Loucy (cell line): ENCODE measurements around the gene KIF3B.
"Not testable (repeated sequence)": the region's sequence is repeated elsewhere in the genome, so short reads cannot be mapped to it uniquely, and the experiment has no call there.

Experiments
- H2AFZ ChIP-seq: fragments of 200-600 bp; sonication (generic); 2 replicates; pipeline ENCODE4 v1.6.0; 2016; ENCODE audit warnings: antibody characterized with exemption, mild to moderate bottlenecking, low read length, moderate library complexity
- H3F3A ChIP-seq: fragments of 200-600 bp; 2 replicates; pipeline ENCODE4 v1.6.0; 2016; ENCODE audit warnings: antibody characterized with exemption, low read depth, mild to moderate bottlenecking
- H3K27me3 ChIP-seq: fragments of 200-600 bp; sonication (generic); 2 replicates; pipeline ENCODE4 v1.6.1; 2014; ENCODE audit warnings: low read length, mild to moderate bottlenecking; ENCODE audit not compliant: insufficient read depth, poor library complexity, severe bottlenecking
- H3K36me3 ChIP-seq: fragments of 200-600 bp; sonication (generic); 2 replicates; pipeline ENCODE4 v1.6.1; 2016; ENCODE audit warnings: low read length; ENCODE audit not compliant: insufficient read depth
- H3K4me1 ChIP-seq: fragments of 200-600 bp; sonication (generic); 2 replicates; pipeline ENCODE4 v1.5.1; 2014; ENCODE audit warnings: low read length, mild to moderate bottlenecking; ENCODE audit not compliant: insufficient read depth, poor library complexity, severe bottlenecking
- H3K4me2 ChIP-seq: fragments of 200-600 bp; sonication (generic); 2 replicates; pipeline ENCODE4 v1.6.0; 2014; ENCODE audit warnings: antibody characterized with exemption, low read length, low read depth, mild to moderate bottlenecking; ENCODE audit not compliant: poor library complexity, severe bottlenecking
- H3K4me3 ChIP-seq: fragments of 200-600 bp; sonication (generic); 2 replicates; pipeline ENCODE4 v1.5.1; 2014; ENCODE audit warnings: low read length, mild to moderate bottlenecking, mixed read lengths; ENCODE audit not compliant: poor library complexity, severe bottlenecking
- H3K79me2 ChIP-seq: fragments of 200-600 bp; sonication (generic); 2 replicates; pipeline ENCODE4 v1.6.1; 2014; ENCODE audit warnings: low read length; ENCODE audit not compliant: insufficient read depth
- H3K9ac ChIP-seq: fragments of 200-600 bp; sonication (generic); 2 replicates; pipeline ENCODE4 v1.6.0; 2014; ENCODE audit warnings: mild to moderate bottlenecking, low read depth, low read length, moderate library complexity; ENCODE audit not compliant: poor library complexity, severe bottlenecking
- H3K9me2 ChIP-seq: fragments of 200-600 bp; sonication (generic); replicated peaks from 2 replicates; pipeline ENCODE4 v1.6.1; 2016; ENCODE audit warnings: low read depth, low read length, mixed read lengths
- H3K9me3 ChIP-seq: fragments of 200-600 bp; sonication (generic); 2 replicates; pipeline ENCODE4 v1.6.1; 2014; ENCODE audit warnings: mild to moderate bottlenecking, antibody characterized with exemption, low read length, low read depth; ENCODE audit not compliant: insufficient read depth
- H4K20me1 ChIP-seq: fragments of 200-600 bp; sonication (generic); 2 replicates; pipeline ENCODE4 v1.6.0; 2014; ENCODE audit warnings: antibody characterized with exemption, low read length, mild to moderate bottlenecking; ENCODE audit not compliant: insufficient read depth, poor library complexity, severe bottlenecking
- EZH2phosphoT487 ChIP-seq: fragments of 200-600 bp; IDR thresholded peaks from 2 replicates; pipeline ENCODE4 v1.6.1; 2018; ENCODE audit warnings: antibody characterized with exemption, mild to moderate bottlenecking, moderate library complexity, borderline replicate concordance
- TF ChIP-seq, protein P1 (sequence below): fragments of 200-600 bp; sonication (generic); conservative IDR thresholded peaks from 2 replicates; pipeline ENCODE4 v1.5.1; 2014; ENCODE audit warnings: mild to moderate bottlenecking, antibody characterized with exemption, low read length

KIF3B gene

DNA sequence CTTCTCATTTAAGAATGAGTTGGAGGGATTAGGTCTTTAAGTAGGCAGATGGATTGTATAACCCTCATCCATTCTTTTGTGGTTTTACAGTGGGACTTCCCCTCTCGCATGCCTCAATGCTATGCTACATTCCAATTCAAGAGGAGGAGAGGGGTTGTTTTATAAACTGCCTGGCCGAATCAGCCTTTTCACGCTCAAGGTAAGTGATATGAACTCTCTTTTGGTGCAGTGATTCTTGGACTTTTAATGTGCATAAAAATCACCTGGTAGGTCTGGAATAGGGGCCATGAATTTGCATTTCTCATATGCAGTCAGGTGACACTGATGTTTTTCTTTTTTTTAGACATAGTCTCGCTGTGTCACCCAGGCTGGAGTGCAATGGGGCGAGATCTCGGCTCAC lies 91.5 kb downstream of the KIF3B start:
- peaks cover 20% of the 10 kb centered on the region for H3K4me1 ChIP-seq
- TF ChIP-seq, protein P1, sequence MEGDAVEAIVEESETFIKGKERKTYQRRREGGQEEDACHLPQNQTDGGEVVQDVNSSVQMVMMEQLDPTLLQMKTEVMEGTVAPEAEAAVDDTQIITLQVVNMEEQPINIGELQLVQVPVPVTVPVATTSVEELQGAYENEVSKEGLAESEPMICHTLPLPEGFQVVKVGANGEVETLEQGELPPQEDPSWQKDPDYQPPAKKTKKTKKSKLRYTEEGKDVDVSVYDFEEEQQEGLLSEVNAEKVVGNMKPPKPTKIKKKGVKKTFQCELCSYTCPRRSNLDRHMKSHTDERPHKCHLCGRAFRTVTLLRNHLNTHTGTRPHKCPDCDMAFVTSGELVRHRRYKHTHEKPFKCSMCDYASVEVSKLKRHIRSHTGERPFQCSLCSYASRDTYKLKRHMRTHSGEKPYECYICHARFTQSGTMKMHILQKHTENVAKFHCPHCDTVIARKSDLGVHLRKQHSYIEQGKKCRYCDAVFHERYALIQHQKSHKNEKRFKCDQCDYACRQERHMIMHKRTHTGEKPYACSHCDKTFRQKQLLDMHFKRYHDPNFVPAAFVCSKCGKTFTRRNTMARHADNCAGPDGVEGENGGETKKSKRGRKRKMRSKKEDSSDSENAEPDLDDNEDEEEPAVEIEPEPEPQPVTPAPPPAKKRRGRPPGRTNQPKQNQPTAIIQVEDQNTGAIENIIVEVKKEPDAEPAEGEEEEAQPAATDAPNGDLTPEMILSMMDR, result no peak
- no peak for TF ChIP-seq EZH2phosphoT487
- H3K4me2 ChIP-seq, result no peak overlapping the region
- no peaks in the 10 kb centered on the region for H3K9me3 ChIP-seq
- H3K9me2 ChIP-seq, result no peaks in the 10 kb centered on the region
- H2AFZ ChIP-seq, result no peak overlapping the region
- H3K27me3 ChIP-seq, result no peaks in the 10 kb centered on the region
- no peak overlapping the region for H3K9ac ChIP-seq
- H3K4me3 ChIP-seq, result no peak overlapping the region
- H4K20me1 ChIP-seq, result peaks cover 67% of the 10 kb centered on the region
- no peaks in the 10 kb centered on the region for H3F3A ChIP-seq
- H3K36me3 ChIP-seq, result peaks cover 67% of the 10 kb centered on the region
- peaks cover 91% of the 10 kb centered on the region for H3K79me2 ChIP-seq

DNA sequence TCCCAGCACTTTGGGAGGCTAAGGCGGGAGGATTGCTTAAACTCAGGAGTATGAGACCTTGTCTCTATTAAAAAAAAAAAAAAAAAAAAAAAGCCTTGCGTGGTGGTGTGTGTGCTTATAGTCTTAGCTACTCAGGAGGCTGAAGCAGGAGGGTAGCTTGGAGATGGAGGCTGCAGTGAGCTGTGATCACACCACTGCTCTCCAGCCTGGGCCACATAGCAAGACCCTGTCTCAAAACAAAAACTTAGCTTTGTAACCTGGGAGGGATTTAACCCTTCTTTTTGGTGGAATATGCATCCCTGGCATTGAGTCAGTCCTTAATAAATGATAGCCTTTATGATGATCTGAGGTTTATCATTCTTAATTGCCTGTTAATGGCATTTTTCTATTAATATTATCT lies 93.4 kb downstream of the KIF3B start:
- no peak overlapping the region for H3K9ac ChIP-seq
- no peak overlapping the region for H2AFZ ChIP-seq
- H3K9me3 ChIP-seq, result no peaks in the 10 kb centered on the region
- no peaks in the 10 kb centered on the region for H3F3A ChIP-seq
- no peak overlapping the region for H3K4me3 ChIP-seq
- TF ChIP-seq, protein P1, result no peak
- no peak for TF ChIP-seq EZH2phosphoT487
- peaks cover 7% of the 10 kb centered on the region for H3K4me1 ChIP-seq
- H3K79me2 ChIP-seq, result peaks cover 77% of the 10 kb centered on the region
- H4K20me1 ChIP-seq, result peaks cover 49% of the 10 kb centered on the region
- no peaks in the 10 kb centered on the region for H3K9me2 ChIP-seq
- peaks cover 83% of the 10 kb centered on the region for H3K36me3 ChIP-seq
- no peak overlapping the region for H3K4me2 ChIP-seq
- no peaks in the 10 kb centered on the region for H3K27me3 ChIP-seq

DNA sequence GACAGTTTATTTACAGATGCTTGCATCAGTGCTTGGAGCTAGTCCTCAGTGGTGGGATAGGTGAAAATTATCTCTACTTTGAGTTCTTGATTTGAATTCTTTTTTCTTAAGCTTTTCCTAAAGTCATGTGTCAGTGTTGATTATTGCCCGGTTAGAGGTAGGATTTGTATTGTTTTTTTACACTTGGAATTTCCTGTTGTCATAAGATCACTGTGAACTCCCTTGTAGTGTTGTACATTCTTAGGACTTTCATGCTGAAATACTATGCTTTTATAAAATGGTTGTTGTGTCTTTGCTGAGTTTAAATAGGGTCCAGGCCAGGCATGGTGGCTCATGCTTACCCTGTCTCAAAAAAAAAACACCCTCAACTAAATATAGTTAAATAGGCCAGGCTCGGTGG lies 101.0 kb downstream of the KIF3B start:
- peaks cover 42% of the 10 kb centered on the region; the same call in 1 of the 2 replicates for H3K36me3 ChIP-seq

DNA sequence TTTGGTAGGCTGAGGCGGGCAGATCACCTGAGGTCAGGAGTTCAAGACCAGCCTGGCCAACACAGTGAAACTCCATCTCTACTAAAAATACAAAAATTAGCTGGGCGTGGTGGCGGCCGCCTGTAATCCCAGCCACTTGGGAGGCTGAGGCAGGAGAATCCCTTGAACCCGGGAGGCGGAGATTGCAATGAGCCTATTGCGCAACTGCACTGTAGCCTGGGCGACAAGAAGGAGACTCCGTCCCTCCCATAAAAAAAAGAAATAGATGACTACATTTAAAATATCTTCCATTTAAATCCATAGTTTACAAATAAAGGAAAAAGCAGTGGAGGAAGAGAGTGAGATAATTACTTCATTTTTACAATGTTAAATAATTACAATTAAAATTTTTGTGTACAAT lies 102.6 kb downstream of the KIF3B start:
- not testable (repeated sequence) for H2AFZ ChIP-seq, H3K4me2 ChIP-seq, H3K4me1 ChIP-seq, H3K27me3 ChIP-seq, H3K4me3 ChIP-seq, H3F3A ChIP-seq, H3K9me3 ChIP-seq, H3K9ac ChIP-seq, H3K9me2 ChIP-seq
- Histone ChIP-seq H4K20me1 (peaks cover 16% of the 10 kb centered on the region), H3K36me3 (peaks cover 33% of the 10 kb centered on the region; the same call in 1 of the 2 replicates), H3K79me2 (peaks cover 55% of the 10 kb centered on the region)

More for the DNA sequence above, 101.0 kb downstream of the KIF3B start:
- H3K79me2 ChIP-seq, result peaks cover 47% of the 10 kb centered on the region; the same call in 1 of the 2 replicates
- H2AFZ ChIP-seq, result no peak overlapping the region
- no peak for TF ChIP-seq EZH2phosphoT487
- TF ChIP-seq, protein P1, result no peak
- H3K27me3 ChIP-seq, result no peaks in the 10 kb centered on the region
- no peak overlapping the region for H3K9ac ChIP-seq
- no peaks in the 10 kb centered on the region for H3K9me3 ChIP-seq
- H4K20me1 ChIP-seq, result peaks cover 12% of the 10 kb centered on the region
- no peak overlapping the region for H3K4me2 ChIP-seq
- no peaks in the 10 kb centered on the region for H3K9me2 ChIP-seq
- H3F3A ChIP-seq, result no peaks in the 10 kb centered on the region
- H3K4me3 ChIP-seq, result no peak overlapping the region
- no peaks in the 10 kb centered on the region for H3K4me1 ChIP-seq
